SU-DHL-6 (cell line): ENCODE results near the gene CREG1.

Experiments used
- EZH2phosphoT487 ChIP-seq: fragments of 200-600 bp; sonication (generic), shearing (Covaris generic); conservative IDR thresholded peaks from 2 replicates; pipeline ENCODE4 v1.6.1; 2018; ENCODE audit warnings: mild to moderate bottlenecking, antibody characterized with exemption, low read length, moderate library complexity, mixed read lengths
- TF ChIP-seq, protein P1 (sequence below): fragments of 200-600 bp; sonication (generic); IDR thresholded peaks from one replicate; pipeline ENCODE4 v1.5.1; 2017; ENCODE audit warnings: antibody characterized with exemption, mild to moderate bottlenecking, low read length, moderate library complexity; ENCODE audit not compliant: insufficient read depth, poor library complexity, severe bottlenecking

DNA sequence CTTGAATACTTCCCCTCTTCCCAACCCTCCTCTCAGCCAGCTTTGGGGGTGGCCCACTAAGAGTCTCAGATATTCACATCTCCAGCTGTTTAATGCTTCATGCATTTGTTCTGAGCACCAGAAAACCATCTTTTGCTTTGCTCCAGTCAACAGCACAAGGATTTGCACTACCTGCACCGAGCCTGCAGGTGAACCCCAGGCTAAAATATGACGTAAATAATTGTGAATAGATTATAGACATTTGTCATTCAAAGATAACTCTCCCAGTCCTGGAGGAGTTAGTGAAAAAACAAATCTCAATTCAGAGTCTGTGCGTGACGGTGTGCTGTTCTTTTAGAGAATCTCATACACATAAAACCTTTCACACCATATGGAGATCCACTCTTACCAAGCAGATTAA, 42.7 kb downstream of the CREG1 start:
- TF ChIP-seq, protein P1, sequence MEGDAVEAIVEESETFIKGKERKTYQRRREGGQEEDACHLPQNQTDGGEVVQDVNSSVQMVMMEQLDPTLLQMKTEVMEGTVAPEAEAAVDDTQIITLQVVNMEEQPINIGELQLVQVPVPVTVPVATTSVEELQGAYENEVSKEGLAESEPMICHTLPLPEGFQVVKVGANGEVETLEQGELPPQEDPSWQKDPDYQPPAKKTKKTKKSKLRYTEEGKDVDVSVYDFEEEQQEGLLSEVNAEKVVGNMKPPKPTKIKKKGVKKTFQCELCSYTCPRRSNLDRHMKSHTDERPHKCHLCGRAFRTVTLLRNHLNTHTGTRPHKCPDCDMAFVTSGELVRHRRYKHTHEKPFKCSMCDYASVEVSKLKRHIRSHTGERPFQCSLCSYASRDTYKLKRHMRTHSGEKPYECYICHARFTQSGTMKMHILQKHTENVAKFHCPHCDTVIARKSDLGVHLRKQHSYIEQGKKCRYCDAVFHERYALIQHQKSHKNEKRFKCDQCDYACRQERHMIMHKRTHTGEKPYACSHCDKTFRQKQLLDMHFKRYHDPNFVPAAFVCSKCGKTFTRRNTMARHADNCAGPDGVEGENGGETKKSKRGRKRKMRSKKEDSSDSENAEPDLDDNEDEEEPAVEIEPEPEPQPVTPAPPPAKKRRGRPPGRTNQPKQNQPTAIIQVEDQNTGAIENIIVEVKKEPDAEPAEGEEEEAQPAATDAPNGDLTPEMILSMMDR: no peak
- TF ChIP-seq EZH2phosphoT487: no peak
